OCI-LY7 (cell line): Measurements from ENCODE around the gene HNRNPH2.

Source experiments
- CTCF ChIP-seq: fragments of 200-600 bp; sonication (generic); conservative IDR thresholded peaks from 2 replicates; pipeline ENCODE4 v1.5.1; 2014; ENCODE audit warnings: mild to moderate bottlenecking, antibody characterized with exemption, low read length, moderate library complexity, mixed read lengths
- EZH2phosphoT487 ChIP-seq: fragments of 200-600 bp; sonication (generic); IDR thresholded peaks from 2 replicates; pipeline ENCODE4 v1.6.1; 2018; ENCODE audit warnings: low read depth, borderline replicate concordance, mild to moderate bottlenecking, mixed run types, antibody characterized with exemption, low read length, moderate library complexity, mixed read lengths

GRCh38 chrX:101417981-101418841, 10.2 kb downstream of the HNRNPH2 start:
- TF ChIP-seq CTCF (no peak), EZH2phosphoT487 (no peak)
